Gastroesophageal sphincter (tissue), 3 donors: ENCODE measurements around the gene PLA2R1.
"Not testable (repeated sequence)": the region's sequence is repeated elsewhere in the genome, so short reads cannot be mapped to it uniquely, and the experiment has no call there.

Experiments
- POLR2A ChIP-seq, 2 donors: fragments of 450-650 bp; IDR thresholded peaks; one replicate each; pipeline ENCODE4 v1.6.1; 2017; ENCODE audit warnings: antibody characterized with exemption in 2 of 2, mild to moderate bottlenecking in 2 of 2, moderate library complexity in 1 of 2
- POLR2AphosphoS5 ChIP-seq: sonication (generic); formaldehyde crosslinking; IDR thresholded peaks from one replicate; pipeline ENCODE4 v1.6.1; 2017; ENCODE audit warnings: antibody characterized with exemption
- TF ChIP-seq, protein P1 (sequence below), 4 experiments: fragments of 200-600 bp in 2 of 4; fragments of 450-650 bp in 2 of 4; sonication (generic) in 1 of 4; IDR thresholded peaks; one replicate each; pipeline ENCODE4 v1.5.1; 2017 to 2019; ENCODE audit warnings: antibody characterized with exemption in 4 of 4, mild to moderate bottlenecking in 2 of 4, moderate library complexity in 2 of 4

DNA sequence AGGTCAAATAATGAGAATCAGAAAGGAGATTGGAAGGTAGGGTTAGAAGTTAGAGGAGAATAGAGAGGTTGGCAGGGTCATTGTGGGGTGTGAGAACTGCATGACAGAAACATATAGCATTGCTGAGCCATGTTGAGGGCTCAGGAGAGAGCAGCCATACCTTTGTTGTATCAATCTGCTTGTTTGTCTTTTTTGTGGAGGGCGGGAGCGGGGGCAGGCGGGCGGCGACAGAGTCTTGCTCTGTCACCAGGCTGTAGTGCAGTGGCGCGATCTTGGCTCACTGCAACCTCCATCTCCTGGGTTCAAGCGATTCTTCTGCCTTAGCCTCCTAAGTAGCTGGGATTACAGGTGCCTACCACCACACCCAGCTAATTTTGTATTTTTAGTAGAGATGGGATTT lies 23.8 kb downstream of the PLA2R1 start:
- TF ChIP-seq, protein P1, sequence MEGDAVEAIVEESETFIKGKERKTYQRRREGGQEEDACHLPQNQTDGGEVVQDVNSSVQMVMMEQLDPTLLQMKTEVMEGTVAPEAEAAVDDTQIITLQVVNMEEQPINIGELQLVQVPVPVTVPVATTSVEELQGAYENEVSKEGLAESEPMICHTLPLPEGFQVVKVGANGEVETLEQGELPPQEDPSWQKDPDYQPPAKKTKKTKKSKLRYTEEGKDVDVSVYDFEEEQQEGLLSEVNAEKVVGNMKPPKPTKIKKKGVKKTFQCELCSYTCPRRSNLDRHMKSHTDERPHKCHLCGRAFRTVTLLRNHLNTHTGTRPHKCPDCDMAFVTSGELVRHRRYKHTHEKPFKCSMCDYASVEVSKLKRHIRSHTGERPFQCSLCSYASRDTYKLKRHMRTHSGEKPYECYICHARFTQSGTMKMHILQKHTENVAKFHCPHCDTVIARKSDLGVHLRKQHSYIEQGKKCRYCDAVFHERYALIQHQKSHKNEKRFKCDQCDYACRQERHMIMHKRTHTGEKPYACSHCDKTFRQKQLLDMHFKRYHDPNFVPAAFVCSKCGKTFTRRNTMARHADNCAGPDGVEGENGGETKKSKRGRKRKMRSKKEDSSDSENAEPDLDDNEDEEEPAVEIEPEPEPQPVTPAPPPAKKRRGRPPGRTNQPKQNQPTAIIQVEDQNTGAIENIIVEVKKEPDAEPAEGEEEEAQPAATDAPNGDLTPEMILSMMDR (IDR thresholded peaks at IDR 0.05): not testable (repeated sequence)
- TF ChIP-seq POLR2A (IDR thresholded peaks at IDR 0.05); POLR2AphosphoS5: not testable (repeated sequence)
